Ovary (tissue), 9 donors: ENCODE data around the gene DDX25. TPM values are rescaled to one million over a fixed set of nuclear protein-coding genes. Genes with fewer than 3 reads are reported as not detected.

Source experiments
- DNase-seq, 5 donors: peaks; one replicate each; pipeline ENCODE4 v3.0.0-alpha.2; 2019 to 2020
- H3K27ac ChIP-seq, 2 donors: fragments of 200-600 bp; one replicate each; pipeline versions ENCODE4 v1.5.1 to v1.8.0; 2019 to 2022
- H3K27me3 ChIP-seq: fragments of 200-600 bp; one replicate; pipeline ENCODE4 v1.8.0; 2022
- H3K36me3 ChIP-seq: fragments of 200-600 bp; sonication (generic); one replicate; pipeline ENCODE4 v1.5.1; 2019
- H3K4me1 ChIP-seq: one replicate; pipeline ENCODE4 v1.8.1; 2013; ENCODE audit warnings: mild to moderate bottlenecking, moderate library complexity; ENCODE audit not compliant: insufficient read depth
- H3K4me3 ChIP-seq: fragments of 200-600 bp; sonication (generic); one replicate; pipeline ENCODE4 v1.5.1; 2017
- H3K9me3 ChIP-seq, 2 donors: fragments of 200-600 bp in 1 of 2; sonication (generic) in 1 of 2; one replicate each; pipeline versions ENCODE4 v1.5.1 to v1.8.1; 2013 to 2019; ENCODE audit warnings: mild to moderate bottlenecking in 1 of 2, moderate library complexity in 1 of 2
- CTCF ChIP-seq, 3 donors: fragments of 450-650 bp in 2 of 3; fragments of 200-600 bp in 1 of 3; IDR thresholded peaks; one replicate each; pipeline versions ENCODE4 v1.5.1 to v1.8.0; 2016 to 2022; ENCODE audit warnings: antibody characterized with exemption in 3 of 3, mild to moderate bottlenecking in 1 of 3
- EP300 ChIP-seq: sonication (generic); formaldehyde crosslinking; IDR thresholded peaks from one replicate; pipeline ENCODE4 v1.6.1; 2017; ENCODE audit warnings: antibody characterized with exemption
- POLR2A ChIP-seq: fragments of 450-650 bp; IDR thresholded peaks from one replicate; pipeline ENCODE4 v1.6.1; 2017; ENCODE audit warnings: antibody characterized with exemption, mild to moderate bottlenecking, moderate library complexity
- WGBS, 3 donors: extraction: QIAGEN DNeasy Blood & Tissue Kit in 1 of 3; methylation state at CpG; one replicate each; pipeline versions ENCODE4 v1.1.5 to v1.1.7; 2013 to 2017; 5-methylcytosine and 5-hydroxymethylcytosine counted together
- intact Hi-C, 4 donors: fragments of 100-400 bp; cut with DNase I; formaldehyde crosslinking; loops; one replicate each; pipeline versions ENCODE4 v1.11.0 to v1.15.1; 2022 to 2023
- polyA plus RNA-seq, 2 donors: library from polyadenylated mRNA; stranded (reverse); fragments of 200-250 nt in 1 of 2; fragments of 350-450 nt in 1 of 2; fragmentation: Illumina TruSeq in 1 of 2; extraction: RNeasy Lipid Tissue Mini Kit (QIAGEN cat#74804) in 1 of 2; gene quantifications; one replicate each; pipeline ENCODE4 v1.2.3, GENCODE V29; 2013 to 2014
- total RNA-seq, 7 donors: library from RNA; depleted of rRNA in 2 of 7; stranded (reverse); fragments of >200 nt in 2 of 7; fragmentation: NEBNext Ultra II Directional in 3 of 7; extraction: Animal tissue kit (Norgen Biotek cat#: 25700) in 3 of 7; gene quantifications; one replicate each; pipeline versions ENCODE4 v1.1.0 to v1.2.4, GENCODE V29; 2016 to 2023
- donor health status: DM: no; HTN: no; CAD: no; lungs with moderate emphysema.
- donor health status: DM: no; HTN: no; CAD: no.
- donor health status: Bipolar disorder and iron deficiency.
- donor health status: DM: yes; HTN: yes; CAD: no.
- donor health status: DM: no; HTN: no; CAD: no.
- donor health status: DM: yes; HTN: yes; CAD: no.

The DDX25 gene
- total and polyA plus RNA-seq, 9 donors = 0.23 to 0.92 (median 0.58) TPM; not detected in 1

- TF ChIP-seq CTCF (IDR thresholded peaks at IDR 0.05) = no peak
- no peak for TF ChIP-seq EP300
- TF ChIP-seq POLR2A = no peak
- WGBS, 3 donors = 78 to 80% (median 78%) methylated on average over 1 of the region's 1 CpG
- Histone ChIP-seq H3K27me3 (no peaks in the 10 kb centered on the region), H3K4me1 (no peaks in the 10 kb centered on the region), H3K4me3 (no peak overlapping the region), H3K36me3 (no peaks in the 10 kb centered on the region), H3K9me3 (no peaks in the 10 kb centered on the region), H3K27ac (no peak overlapping the region)
- no peak for DNase-seq
- intact Hi-C loops = no loop called here
Measured at GRCh38 chr11:125881291-125881690, 23.0 kb upstream of the DDX25 start.

- Histone ChIP-seq H3K36me3 (no peaks in the 10 kb centered on the region), H3K27ac (no peak overlapping the region), H3K4me3 (no peak overlapping the region), H3K9me3 (no peaks in the 10 kb centered on the region), H3K4me1 (peaks cover 2% of the 10 kb centered on the region), H3K27me3 (no peaks in the 10 kb centered on the region)
- intact Hi-C loops = no loop called here
- WGBS, 3 donors = 82 to 83% (median 83%) methylated on average over 8 of the region's 8 CpGs
- no peak for TF ChIP-seq EP300
- TF ChIP-seq POLR2A = no peak
- TF ChIP-seq CTCF (IDR thresholded peaks at IDR 0.05) = no peak
- DNase-seq = no peak
Measured at GRCh38 chr11:125883375-125883774, 20.9 kb upstream of the DDX25 start.

GRCh38 chr11:125886997-125887372, 17.3 kb upstream of the DDX25 start:
- intact Hi-C loops = no loop called here
- no peak for TF ChIP-seq EP300
- TF ChIP-seq POLR2A = no peak
- no peak for TF ChIP-seq CTCF (IDR thresholded peaks at IDR 0.05)
- Histone ChIP-seq H3K9me3 (no peaks in the 10 kb centered on the region), H3K27me3 (no peaks in the 10 kb centered on the region), H3K4me1 (peaks cover 5% of the 10 kb centered on the region), H3K36me3 (no peaks in the 10 kb centered on the region), H3K4me3 (peak overlapping the region; percentile 92), H3K27ac (peak overlapping the region in 1 of 2 donors; percentile 85)
- peak in 4 of 5 donors; percentile 33 to 61 (median 45) for DNase-seq
- WGBS, 3 donors = 7 to 23% (median 20%) methylated on average over 24 of the region's 24 CpGs

- peak; percentile 91 to 95 (median 92) for DNase-seq
- Histone ChIP-seq H3K36me3 (no peaks in the 10 kb centered on the region), H3K4me1 (peaks cover 5% of the 10 kb centered on the region), H3K27ac (peak within 1 kb of the TSS; percentile 25 to 85), H3K27me3 (no peaks in the 10 kb centered on the region), H3K9me3 (no peaks in the 10 kb centered on the region), H3K4me3 (peak within 1 kb of the TSS; percentile 92)
- intact Hi-C loops = no loop called here
- TF ChIP-seq CTCF (IDR thresholded peaks at IDR 0.05) = peak in 2 of 3 donors; percentile 9 to 36
- peak; percentile 49 for TF ChIP-seq POLR2A
- no peak for TF ChIP-seq EP300
- 0 to 1% (median 1%) methylated on average over 65 to 91 of the region's 91 CpGs for WGBS, 3 donors
Measured at GRCh38 chr11:125887373-125888324, 16.7 kb upstream of the DDX25 start, which contains the start of gene HYLS1. Gene HYLS1 (plus strand): TSS chr11:125887668. CDS start chr11:125899369, 11,701 bp downstream.
